Transverse colon (tissue), 4 donors: ENCODE measurements around the gene KCTD19.
"Not testable (repeated sequence)": the region's sequence is repeated elsewhere in the genome, so short reads cannot be mapped to it uniquely, and the experiment has no call there.

Source experiments
- CTCF ChIP-seq, 5 experiments: fragments of 200-600 bp in 3 of 5; fragments of 450-650 bp in 2 of 5; sonication (generic) in 3 of 5; IDR thresholded peaks; 1 replicate in 2 of 5; 2 replicates in 3 of 5; pipeline ENCODE4 v1.5.1; 2016 to 2017; ENCODE audit warnings: antibody characterized with exemption in 5 of 5, inconsistent platforms in 3 of 5, mild to moderate bottlenecking in 2 of 5, moderate library complexity in 1 of 5
- EP300 ChIP-seq: sonication (generic); formaldehyde crosslinking; IDR thresholded peaks from one replicate; pipeline ENCODE4 v1.6.1; 2017; ENCODE audit warnings: antibody characterized with exemption, low read depth
- POLR2AphosphoS5 ChIP-seq, 3 donors: sonication (generic); formaldehyde crosslinking; IDR thresholded peaks; one replicate each; pipeline ENCODE4 v1.6.1; 2016; ENCODE audit warnings: antibody characterized with exemption in 3 of 3

- not testable (repeated sequence) for TF ChIP-seq POLR2AphosphoS5 (IDR thresholded peaks at IDR 0.05); CTCF (IDR thresholded peaks at IDR 0.05); EP300
These were observed 33.2 kb upstream of the KCTD19 start for GRCh38 chr16:67359540-67360269.
